ENCODE results near the gene ABTB2. TPM values are rescaled to one million over a fixed set of nuclear protein-coding genes. Genes with fewer than 3 reads are reported as not detected.
A peak's percentile ranks its signal among the peaks of the same experiment; 100 is the strongest.

ABTB2 gene
- total and polyA plus RNA-seq, 2 of the 8 experiments (the other 6 are each of a cell fraction or from before 2014, with no cell fraction given): 7.7 to 10.2 TPM

DNA sequence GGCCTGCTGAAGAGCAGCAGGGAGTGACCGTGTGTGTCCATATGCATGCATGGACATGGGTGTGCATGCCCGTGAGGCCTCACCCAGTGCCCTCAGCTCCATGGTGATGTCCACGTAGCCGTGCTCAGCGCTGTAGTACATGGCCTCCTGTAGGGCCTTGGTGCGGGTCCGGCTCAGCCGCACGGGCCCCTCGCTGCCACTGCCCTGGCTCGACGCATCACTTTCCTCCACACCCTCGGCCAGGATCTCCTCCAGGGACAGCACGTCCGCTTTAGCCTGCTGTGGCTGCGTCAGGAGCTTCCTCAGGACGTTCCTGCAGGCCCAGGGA lies 195.4 kb downstream of the ABTB2 start:
- no peak overlapping the region for H4K91ac ChIP-seq (replicated peaks; ENCODE audit: insufficient read length, low read length)
- no peaks in the 10 kb centered on the region for H3K9me3 ChIP-seq (ENCODE audit: insufficient read depth in 2 of 2, low read depth in 1 of 2, low read length in 1 of 2)
- POLR2A ChIA-PET (ENCODE audit: partially characterized antibody): no interaction called here
- no peak overlapping the region for H2BK15ac ChIP-seq (ENCODE audit: low read length)
- no peak overlapping the region for H2AK5ac ChIP-seq (ENCODE audit: low read depth, low read length)
- H4K5ac ChIP-seq (ENCODE audit: insufficient read length, low read depth, low read length): no peak overlapping the region
- H2BK20ac ChIP-seq (ENCODE audit: low read length): no peak overlapping the region
- H3K27me3 ChIP-seq (replicated peaks in 1 of 4; ENCODE audit: control insufficient read depth in 3 of 4, extremely low read depth in 1 of 4, insufficient read depth in 3 of 4, low read length in 3 of 4): no peaks in the 10 kb centered on the region
- H3K36me3 ChIP-seq (ENCODE audit: control insufficient read depth in 2 of 4, insufficient read depth in 4 of 4, low read length in 3 of 4): no peaks in the 10 kb centered on the region
- WGBS, 2 experiments (ENCODE audit: extremely low coverage in 1 of 2, insufficient coverage in 1 of 2, insufficient read length in 1 of 2, insufficient replicate concordance in 2 of 2, low coverage in 1 of 2, low lambda C conversion rate in 2 of 2, missing lambda C conversion rate in 1 of 2): 90% methylated on average over 17 of the region's 17 CpGs; no CpG with 5 or more reads in 1 of the 2 experiments
- CTCF ChIA-PET (ENCODE audit: partially characterized antibody): interaction anchor here (0.7 to 2.0 kb wide), 4 partner anchors 9 to 166 kb away, joined by 3 to 5 read pairs (median 4); no protein-coding TSS in a partner anchor
- no peak overlapping the region for H2BK5ac ChIP-seq (ENCODE audit: low read depth, low read length)
- H3K79me2 ChIP-seq (ENCODE audit: control insufficient read depth in 1 of 2, insufficient read depth in 2 of 2, low read length in 2 of 2): no peaks in the 10 kb centered on the region
- peak overlapping the region; percentile 79 for H4K8ac ChIP-seq (ENCODE audit: extremely low read depth, insufficient read depth, low read length)
- FAIRE-seq: no peak
- H3K4ac ChIP-seq (replicated peaks; ENCODE audit: insufficient read length, low read depth, low read length): no peak overlapping the region
- no peak overlapping the region for H3K9ac ChIP-seq (replicated peaks in 1 of 4; ENCODE audit: extremely low read depth in 1 of 4, low read depth in 3 of 4, low read length in 3 of 4)
- H4K20me1 ChIP-seq (replicated peaks in 1 of 2; ENCODE audit: control insufficient read depth in 1 of 2, insufficient read depth in 2 of 2, low read length in 2 of 2): peaks cover 0 to 12% of the 10 kb centered on the region in 2 experiments
- H3K23ac ChIP-seq (ENCODE audit: insufficient read length): no peak overlapping the region
- DNase-seq (ENCODE audit: low read depth in 1 of 2, low spot score in 2 of 2): no peak
- no peak overlapping the region for H3K18ac ChIP-seq (ENCODE audit: extremely low read depth, low read length)
- no peaks in the 10 kb centered on the region for H3K79me1 ChIP-seq (ENCODE audit: low read depth, low read length)
- peak overlapping the region; percentile 60; the same call in 1 of the 2 replicates for H2BK12ac ChIP-seq (ENCODE audit: low read depth, low read length)
- no peak overlapping the region for H3K4me3 ChIP-seq (ENCODE audit: extremely low read depth in 1 of 4, insufficient read depth in 2 of 4, low read depth in 3 of 4, low read length in 4 of 4)
- H3K4me2 ChIP-seq (ENCODE audit: insufficient read depth in 1 of 2, low read depth in 2 of 2, low read length in 2 of 2): no peak overlapping the region
- no peak overlapping the region for H3K27ac ChIP-seq (ENCODE audit: low read depth, low read length)
- TF ChIP-seq, protein P1, sequence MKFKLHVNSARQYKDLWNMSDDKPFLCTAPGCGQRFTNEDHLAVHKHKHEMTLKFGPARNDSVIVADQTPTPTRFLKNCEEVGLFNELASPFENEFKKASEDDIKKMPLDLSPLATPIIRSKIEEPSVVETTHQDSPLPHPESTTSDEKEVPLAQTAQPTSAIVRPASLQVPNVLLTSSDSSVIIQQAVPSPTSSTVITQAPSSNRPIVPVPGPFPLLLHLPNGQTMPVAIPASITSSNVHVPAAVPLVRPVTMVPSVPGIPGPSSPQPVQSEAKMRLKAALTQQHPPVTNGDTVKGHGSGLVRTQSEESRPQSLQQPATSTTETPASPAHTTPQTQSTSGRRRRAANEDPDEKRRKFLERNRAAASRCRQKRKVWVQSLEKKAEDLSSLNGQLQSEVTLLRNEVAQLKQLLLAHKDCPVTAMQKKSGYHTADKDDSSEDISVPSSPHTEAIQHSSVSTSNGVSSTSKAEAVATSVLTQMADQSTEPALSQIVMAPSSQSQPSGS (IDR thresholded peaks at IDR 0.05; ENCODE audit: low read length): no peak
- no peak for TF ChIP-seq CREB1 (IDR thresholded peaks at IDR 0.05)
- no peak for TF ChIP-seq EP300 (IDR thresholded peaks at IDR 0.05; ENCODE audit: borderline replicate concordance in 1 of 2, low read depth in 2 of 2, low read length in 2 of 2)
- TF ChIP-seq CHD2 (IDR thresholded peaks at IDR 0.05; ENCODE audit: low read length): no peak
- no peak for TF ChIP-seq TAF1 (IDR thresholded peaks at IDR 0.05; ENCODE audit: low read depth, low read length)
- TF ChIP-seq MAFK (IDR thresholded peaks at IDR 0.05; ENCODE audit: low read depth, low read length): no peak
- TF ChIP-seq SP1 (IDR thresholded peaks at IDR 0.05; ENCODE audit: low read depth, low read length): no peak
- TF ChIP-seq TAF7 (optimal IDR thresholded peaks at IDR 0.05; ENCODE audit: borderline replicate concordance, low read depth, low read length): no peak
- no peak for TF ChIP-seq JUND (IDR thresholded peaks at IDR 0.05; ENCODE audit: low read length)
- no peak for TF ChIP-seq RAD21 (IDR thresholded peaks at IDR 0.05 in 1 of 2, conservative IDR thresholded peaks at IDR 0.05 in 1 of 2; ENCODE audit: low read depth in 2 of 2, low read length in 2 of 2)
- no peak for TF ChIP-seq TBP (IDR thresholded peaks at IDR 0.05; ENCODE audit: low read depth, low read length)
- H3K4me1 ChIP-seq (replicated peaks in 1 of 4; ENCODE audit: control insufficient read depth in 3 of 4, insufficient read depth in 4 of 4, low read length in 3 of 4): no peaks in the 10 kb centered on the region
- H3K14ac ChIP-seq (ENCODE audit: insufficient read length): no peak overlapping the region
- H2AFZ ChIP-seq (ENCODE audit: low read length): no peak overlapping the region
- H2BK120ac ChIP-seq (replicated peaks; ENCODE audit: low read depth, low read length): no peak overlapping the region
- no peak overlapping the region for H3K56ac ChIP-seq (replicated peaks; ENCODE audit: insufficient read length, low read depth, low read length)
- H3K23me2 ChIP-seq (ENCODE audit: low read depth, low read length): no peaks in the 10 kb centered on the region
